KG1 (cell line): ENCODE measurements around the gene SMCHD1.
"Not testable (repeated sequence)": the region's sequence is repeated elsewhere in the genome, so short reads cannot be mapped to it uniquely, and the experiment has no call there.

Source experiments
- DNase-seq: peaks from one replicate; lab custom pipeline; 2025; lab: John Stamatoyannopoulos, UW

The SMCHD1 gene

DNA sequence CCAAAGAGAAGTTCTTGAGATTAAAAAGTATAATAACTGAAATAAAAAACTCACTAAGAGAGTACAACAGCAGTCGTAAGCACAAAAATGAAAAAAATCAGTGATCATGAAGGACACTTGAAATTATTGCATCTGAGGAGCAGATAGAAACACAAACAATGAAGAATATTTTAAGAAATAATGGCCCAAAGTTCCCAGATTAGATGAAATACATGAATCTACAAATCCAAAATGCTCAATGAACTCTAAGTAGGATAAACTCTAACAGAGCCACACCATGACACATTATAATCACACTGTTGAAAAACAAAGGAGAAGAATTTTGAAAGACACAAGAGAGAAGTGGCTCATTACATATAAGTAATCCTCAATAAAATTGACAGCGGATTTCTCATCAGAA lies 159.4 kb downstream of the SMCHD1 start:
- no peak for DNase-seq

DNA sequence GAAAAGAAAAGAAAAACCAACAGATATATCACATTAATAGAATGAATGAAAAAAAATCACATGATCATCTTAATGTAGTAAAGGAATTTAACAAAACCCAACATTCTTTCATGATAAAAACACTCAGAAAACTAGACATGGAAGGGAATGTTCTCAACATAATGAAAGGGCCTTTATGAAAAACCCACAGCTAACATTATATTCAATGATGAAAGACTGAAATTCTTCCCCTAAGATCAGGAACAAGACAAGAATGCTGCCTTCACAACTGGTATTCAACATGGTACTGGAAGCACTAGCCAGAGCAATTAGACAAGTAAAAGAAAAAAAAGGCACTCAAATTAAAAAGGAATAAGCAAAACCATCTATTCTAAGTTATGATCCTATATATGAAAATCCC lies 162.8 kb downstream of the SMCHD1 start:
- no peak for DNase-seq

DNA sequence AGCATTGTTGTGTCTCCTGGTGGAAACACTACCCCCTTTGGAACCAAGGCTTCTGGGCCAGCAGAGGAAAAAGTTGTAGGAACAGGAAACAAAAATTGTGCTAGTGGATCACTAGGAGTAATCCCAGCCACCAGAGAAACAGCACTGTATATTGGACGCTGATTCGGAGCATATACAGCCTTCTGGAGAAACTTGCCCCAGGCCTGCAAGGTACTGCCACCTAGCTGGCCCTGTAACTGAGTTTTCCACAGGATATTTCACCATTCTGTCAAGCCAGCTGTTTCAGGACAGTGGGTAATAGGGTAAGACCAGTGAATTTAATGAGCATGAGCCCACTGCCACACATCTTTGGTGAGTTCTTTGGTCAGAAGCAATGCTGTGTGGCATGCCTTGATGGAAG lies 166.2 kb downstream of the SMCHD1 start:
- no peak for DNase-seq

DNA sequence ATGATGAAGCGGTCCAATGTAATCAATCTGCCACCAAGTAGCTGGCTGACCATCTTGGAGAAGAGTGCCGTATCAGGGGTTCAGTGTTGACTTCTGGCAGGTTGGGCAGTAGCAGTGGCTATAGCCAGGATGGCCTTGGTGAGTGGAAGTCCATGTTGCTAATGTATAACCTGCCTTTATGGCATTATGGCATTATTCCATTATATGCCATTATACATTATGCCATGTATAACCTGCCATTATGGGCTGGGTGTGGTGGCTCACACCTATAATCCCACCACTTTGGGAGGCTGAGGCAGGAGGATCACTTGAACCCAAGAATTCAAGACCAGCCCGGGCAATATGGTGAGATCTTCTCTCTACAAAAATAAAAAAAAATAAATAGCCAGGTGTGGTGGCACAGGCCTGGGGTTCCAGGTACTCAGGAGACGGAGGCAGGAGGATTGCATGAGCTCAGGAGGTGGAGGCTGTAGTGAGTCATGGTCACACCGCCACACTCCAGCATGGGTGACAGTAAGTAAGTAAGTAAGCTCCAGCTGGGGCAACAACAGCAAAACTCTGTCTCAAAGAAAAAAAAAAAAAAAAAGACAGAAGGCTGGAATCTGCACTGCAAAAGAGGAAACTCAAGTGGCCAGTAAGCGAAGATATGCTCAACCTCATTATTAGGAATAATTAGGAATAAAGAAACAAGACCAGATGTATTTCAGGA lies 166.8 kb downstream of the SMCHD1 start:
- DNase-seq, result no peak

DNA sequence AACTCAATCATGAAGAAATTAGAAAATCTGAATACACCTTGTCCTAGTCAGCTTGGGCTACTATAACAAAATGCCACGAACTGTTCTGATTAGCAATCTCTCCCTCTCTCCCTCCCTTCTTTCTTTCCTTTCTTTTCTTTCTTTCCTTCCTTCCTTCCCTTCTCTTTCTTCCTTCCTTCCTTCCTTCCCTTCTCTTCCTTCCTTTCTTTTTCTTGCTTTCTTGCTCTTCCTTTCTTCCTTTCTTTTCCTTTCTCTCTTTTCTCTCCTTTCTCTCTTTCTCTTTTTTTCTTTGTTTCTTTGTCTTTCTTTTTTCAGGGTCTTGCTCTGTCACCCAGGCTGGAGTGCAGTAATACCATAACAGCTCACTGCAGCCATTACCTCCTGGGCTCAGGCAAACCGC lies 167.7 kb downstream of the SMCHD1 start:
- no peak for DNase-seq

DNA sequence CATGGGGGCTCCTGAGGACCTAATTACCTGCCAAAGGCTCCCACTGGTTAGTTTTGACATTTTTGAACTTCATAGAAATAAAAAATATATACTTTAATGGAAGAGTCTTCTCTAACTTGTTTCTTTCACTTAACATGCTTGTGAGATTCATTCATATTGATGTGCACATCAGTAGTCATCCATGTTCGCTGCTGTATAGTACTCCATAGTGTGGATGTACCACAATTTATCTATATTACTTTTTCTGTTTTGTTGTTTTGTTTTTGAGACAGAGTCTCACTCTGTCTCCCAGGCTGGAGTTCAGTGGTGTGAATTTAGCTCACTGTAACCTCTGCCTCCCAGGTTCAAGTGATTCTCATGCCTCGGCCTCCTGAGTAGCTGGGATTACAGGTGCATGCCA lies 168.4 kb downstream of the SMCHD1 start:
- no peak for DNase-seq

DNA sequence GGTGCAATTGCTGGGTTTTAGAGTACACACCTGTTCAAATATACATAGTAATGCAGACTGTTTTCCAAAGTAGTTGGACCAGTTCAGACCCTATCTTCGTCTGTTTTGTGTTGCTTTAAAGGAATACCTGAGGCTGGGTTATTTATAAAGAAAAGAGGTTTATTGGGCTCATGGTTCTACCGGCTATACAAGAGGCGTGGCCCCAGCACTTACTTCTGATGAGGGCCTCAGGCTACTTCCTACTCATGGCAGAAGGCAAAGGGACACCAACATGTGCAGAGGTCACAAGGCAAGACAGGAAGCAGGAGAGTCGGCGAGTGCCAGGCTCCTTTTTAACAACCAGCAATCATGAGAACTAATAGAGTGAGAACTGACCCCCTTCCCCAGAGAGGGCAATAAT lies 169.3 kb downstream of the SMCHD1 start:
- DNase-seq, result no peak

DNA sequence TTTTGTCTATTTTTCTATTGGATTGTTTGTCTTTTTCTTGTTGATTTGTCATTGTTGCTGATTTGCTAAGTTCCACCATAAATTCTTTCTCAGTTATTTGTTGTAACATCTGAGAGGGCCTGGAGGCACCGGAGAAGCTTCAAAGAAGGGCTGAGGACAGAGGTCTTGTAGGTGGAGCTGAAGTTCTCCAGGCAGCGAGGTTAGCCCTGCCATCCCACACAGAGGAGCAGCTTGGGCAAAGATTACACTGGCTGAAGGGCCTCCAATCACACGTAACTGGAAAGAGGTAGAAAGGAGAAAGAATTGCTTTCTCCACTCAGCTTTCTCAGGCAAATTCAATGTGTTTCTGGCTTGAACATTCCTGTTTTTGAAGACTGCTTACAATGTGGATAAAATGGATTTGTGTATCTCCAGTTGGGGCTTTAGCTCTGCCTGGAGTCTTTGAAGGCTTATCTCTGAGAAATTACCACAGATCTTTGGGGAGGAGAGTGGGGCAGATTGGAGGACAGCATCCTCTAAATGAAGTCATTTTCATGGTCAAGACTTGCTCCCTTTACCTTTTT lies 170.2 kb downstream of the SMCHD1 start:
- DNase-seq, result no peak

DNA sequence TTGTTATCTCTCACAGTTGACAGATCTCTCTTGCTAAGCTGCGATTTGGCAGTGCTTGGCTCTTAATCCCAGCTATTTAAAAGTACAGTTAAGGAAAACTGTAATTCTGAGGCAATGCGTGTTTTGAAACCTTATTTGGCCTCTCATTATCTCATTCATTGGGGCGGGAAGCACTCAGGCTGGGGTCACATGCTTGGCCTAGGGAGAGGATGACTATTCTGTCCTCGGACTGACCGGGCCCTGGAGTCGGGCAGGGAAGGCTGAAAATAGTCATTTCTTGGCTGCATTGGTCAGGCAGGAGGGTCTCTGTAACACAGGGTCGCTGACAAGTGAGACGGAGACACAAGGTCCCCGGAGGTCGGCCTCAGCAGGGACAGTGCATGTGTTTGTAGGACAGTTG lies 171.1 kb downstream of the SMCHD1 start:
- no peak for DNase-seq

DNA sequence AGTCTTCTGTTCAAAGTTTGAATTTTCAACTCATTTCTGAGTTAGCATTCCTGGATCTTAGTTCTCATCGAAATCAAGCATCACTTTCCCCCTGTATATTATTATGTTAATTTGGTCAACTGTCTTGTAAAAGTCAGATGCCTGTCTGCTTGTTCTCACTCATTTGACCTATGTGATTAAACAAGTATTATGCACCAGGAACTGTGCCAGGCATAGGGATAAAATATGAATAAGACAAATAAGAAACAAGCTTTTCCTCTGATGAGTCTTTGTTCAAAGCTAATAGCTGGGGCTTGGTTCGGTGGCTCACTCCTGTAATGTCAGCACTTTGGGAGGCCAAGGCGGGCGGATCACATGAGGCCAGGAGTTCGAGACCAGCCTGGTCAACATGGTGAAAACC lies 171.5 kb downstream of the SMCHD1 start:
- DNase-seq, result no peak

DNA sequence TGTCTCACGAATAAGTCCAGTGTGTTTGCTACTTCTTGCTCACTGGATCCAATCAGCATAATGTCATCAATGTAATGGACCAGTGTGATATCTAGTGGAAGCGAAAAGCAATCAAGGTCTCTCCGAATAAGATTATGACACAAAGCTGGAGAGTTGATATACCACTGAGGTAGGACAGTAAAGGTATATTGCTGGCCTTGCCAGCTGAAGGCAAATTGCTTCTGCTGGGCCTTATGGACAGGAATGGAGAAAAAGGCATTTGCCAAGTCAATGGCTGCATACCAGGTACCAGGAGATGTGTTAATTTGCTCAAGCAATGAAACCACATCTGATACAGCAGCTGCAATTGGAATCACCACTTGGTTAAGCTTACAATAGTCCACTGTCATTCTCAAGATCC lies 180.6 kb downstream of the SMCHD1 start:
- DNase-seq, result not testable (repeated sequence)

DNA sequence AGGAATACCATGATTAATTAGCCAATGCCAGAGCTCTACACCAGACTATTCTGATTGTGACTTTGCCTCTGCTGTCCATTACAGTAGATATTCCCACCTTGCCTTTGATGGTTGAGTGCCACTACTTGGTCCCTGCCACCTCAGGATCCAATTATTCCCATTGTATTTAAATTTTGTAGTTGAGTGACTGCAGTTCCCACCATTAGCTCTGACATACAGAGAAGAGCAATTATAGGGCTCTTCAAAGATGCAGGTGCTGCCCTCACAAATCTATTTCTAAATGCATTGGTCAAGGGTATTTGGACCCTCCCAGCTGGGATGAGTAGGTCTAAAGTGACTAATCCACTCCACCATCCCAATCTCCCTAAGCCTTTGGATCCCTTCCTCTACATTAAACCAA lies 181.8 kb downstream of the SMCHD1 start:
- not testable (repeated sequence) for DNase-seq

DNA sequence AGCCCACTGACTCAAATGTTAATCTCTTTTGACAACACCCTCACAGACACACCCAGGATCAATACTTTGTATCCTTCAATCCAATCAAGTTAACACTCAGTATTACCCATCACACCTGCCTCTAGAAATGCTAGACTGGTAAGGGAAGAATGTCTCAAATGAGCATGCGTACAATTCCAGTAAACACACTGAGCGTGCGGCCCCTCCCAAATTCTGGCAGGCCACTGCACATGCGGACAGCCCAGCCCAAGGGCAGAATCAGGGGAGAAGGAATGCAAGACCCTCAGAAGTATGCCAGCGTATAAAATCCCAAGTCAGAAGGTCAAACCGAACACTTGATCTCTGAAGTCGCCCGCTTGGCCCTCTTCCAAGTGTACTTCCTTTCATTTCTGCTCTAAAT lies 183.7 kb downstream of the SMCHD1 start:
- no peak for DNase-seq

DNA sequence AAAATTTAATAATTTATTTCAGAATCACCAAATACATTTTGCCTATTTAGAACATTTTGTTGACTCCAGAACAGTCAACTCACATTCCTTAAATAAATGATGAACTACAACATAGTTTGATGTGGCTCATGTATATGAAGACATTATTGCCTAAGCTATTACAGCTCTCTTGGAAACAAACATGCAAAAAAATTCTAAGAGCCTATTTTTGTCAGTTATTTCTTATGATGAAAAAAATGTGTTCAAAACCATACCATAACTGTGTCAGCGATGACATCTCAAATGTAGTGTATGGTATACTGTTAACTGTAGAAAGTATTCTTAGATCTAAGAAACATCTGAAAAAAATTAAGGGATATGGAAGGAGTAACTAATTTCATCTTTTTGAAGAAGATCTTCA lies 185.0 kb downstream of the SMCHD1 start:
- no peak for DNase-seq

DNA sequence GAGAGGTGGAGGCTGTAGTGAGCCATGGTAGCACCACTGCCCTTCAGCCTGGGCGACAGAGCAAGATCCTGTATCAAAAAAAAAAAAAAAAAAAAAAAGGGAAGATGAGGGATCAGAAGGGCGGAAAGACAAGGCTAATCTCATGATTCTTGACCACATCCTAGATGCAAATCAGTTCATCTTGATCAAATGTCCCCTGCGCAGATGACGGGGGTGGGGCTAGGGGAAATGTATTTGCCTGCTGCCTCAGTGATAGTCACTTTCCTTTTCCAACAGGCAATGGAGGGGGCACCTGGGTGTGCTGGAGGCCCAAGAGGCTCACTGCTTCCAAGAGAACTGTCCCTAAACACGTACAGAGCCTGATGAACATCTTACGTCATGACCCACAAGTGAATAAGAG lies 187.6 kb downstream of the SMCHD1 start:
- no peak for DNase-seq

DNA sequence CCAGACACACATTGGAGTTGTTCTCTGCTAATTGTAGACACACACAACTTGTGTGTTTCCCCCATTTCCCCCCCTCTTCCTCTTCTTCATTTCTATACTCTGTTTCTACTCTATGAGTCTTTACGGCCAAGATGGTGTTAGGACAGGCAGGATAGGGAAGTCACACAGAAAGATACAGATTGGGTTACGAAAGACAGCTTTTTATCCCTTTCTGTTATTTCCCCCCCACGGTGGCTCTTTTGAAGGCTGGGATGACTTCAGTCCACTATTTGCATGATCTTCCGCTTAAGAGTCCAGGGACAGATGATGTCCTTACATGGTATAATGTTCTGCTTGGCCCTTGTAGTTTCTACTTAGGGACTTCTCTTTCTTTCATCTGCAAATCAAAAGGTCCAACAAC lies 189.6 kb downstream of the SMCHD1 start:
- no peak for DNase-seq

DNA sequence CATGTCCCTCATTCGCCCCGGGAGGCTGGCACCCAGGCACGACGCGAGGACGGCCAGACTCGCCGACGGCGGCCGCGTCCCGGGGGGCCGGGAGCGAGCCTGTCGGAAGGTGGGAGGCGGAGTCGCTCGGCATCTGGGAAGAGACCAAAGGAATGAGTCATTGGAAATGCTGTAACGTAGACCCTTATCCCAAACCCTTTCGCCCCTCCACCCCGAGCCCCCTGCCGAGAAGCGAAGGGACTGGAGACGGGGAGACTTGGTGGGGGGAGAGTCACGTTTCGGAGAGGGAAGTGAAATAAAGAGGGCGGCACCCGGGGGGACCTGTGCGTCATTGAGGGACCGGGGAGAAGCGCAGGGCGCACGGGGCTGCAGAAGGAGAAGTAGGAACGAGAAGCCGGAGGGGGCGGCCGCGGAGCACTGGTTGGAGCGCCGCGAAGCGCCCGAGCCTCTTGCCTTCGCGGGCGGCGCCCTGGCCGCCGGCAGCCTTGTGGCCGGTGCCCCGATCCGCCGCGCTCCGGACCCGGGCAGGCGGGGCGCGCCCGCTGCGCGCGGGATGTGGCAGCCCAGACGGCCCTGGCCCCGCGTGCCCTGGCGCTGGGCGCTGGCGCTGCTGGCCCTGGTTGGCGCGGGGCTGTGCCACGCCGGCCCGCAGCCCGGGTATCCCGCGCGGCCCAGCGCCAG lies 191.2 kb downstream of the SMCHD1 start, which contains the start of gene EMILIN2:
Gene EMILIN2, plus strand, starts transcription at position 371 of the 681 bp plus-strand sequence. Its CDS starts 183 bp downstream, at position 554.
- DNase-seq, result no peak

DNA sequence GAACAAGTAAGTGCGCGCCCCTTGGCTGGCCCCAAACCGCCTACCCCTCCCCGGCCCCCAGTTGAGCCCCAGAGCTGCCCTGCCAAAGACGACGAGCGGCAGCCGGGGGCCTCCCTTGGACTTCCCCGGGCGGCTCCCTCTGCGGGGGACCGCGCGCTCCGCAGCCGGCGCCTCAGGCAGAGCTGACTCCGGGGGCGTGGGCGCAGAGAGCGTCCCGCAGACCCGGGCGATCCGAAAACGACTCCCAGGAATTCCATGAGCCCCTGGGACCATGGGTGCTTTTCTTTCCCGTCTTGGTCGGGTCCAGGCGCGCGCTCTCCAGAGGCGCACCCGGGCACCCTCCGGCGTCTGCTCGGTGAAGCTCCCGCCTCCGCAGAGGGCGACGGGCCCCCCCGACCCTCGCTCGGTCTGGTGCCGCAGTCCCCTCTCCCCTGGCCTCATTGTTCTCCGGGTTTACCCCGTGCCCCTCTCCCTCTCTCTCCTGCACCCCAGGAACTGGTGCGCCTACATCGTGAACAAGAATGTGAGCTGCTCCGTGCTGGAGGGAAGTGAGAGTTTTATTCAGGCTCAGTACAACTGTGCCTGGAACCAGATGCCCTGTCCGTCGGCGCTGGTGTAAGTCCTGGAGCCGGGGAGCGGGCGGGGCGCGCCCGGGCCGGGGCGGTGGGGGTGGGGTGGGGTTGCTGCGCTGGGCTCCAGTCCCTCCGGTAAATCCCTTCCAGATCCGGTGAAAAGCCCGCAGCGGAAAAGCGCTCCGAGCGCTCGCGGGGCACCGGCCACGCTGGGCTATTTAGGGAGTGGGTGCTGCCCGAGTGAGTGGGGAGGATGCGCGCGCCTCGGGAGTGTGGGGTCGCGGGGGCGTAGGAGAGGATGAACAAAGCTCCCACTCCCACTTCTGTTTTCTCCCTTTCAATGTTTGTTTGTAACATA lies 192.1 kb downstream of the SMCHD1 start:
- DNase-seq, result no peak

DNA sequence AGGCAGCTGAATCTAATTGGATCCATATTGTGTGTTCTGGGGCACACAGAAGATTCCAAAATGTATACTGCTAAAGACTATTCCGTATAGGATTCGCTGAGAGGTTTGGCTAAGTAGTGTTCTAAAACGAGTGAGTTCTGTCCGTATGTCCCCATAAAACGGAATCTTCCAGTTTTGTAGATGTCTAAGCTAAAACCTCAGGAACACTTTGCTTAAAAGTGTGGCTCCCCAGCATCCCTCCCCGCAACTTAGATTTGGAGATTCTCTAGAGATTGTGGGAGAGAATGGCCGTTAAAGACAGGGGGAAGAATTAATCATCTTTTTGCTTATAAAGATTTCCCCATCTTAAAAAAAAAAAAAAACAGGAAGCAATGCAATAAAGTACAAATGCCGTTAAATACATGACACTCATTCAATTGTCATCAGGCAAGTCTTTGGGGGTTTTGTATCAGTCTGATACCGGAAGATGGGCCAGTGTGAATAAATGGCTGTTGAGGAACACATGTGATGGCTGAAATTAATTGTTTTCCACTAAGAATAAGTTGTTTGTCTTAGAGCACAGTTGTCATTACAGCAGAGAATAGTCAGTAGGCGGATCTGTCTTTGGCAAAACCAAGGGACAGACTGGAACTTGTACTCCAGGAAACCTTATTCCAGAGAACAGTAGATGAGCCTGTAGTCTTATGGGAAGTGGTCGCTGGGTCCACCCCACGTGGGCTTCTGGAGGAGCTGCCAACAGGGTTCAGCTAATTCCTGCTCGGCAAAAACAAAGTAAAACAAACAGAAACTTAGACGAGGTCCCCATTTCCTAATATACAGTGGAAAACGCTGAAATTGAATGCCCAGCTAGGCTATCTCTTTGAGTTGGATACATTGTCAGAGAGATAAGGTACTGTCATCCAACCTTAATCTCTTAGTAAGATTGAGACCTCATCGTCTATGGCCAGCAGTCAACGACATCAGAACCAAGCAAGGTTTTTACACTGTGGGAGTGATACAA lies 193.0 kb downstream of the SMCHD1 start:
- no peak for DNase-seq

DNA sequence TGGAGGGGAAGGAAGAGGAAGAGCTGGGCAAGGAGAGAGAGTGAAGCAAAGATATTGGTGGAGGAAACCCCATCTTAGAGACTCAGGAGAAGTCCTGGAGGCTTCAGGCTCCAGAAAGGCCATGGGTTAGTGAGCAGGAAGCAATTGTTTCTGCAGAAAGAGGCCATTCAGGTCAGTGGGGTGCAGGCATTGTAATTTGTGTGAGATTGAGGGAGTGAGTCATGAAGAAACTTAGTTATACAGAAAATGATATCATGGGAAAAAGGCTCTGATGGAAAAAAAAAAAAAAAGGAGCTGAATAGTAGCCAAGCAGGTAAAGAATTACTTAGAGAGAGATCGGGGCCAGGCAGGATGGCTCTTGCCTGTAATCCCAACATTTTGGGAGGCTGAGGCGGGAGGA lies 195.3 kb downstream of the SMCHD1 start:
- DNase-seq, result no peak

DNA sequence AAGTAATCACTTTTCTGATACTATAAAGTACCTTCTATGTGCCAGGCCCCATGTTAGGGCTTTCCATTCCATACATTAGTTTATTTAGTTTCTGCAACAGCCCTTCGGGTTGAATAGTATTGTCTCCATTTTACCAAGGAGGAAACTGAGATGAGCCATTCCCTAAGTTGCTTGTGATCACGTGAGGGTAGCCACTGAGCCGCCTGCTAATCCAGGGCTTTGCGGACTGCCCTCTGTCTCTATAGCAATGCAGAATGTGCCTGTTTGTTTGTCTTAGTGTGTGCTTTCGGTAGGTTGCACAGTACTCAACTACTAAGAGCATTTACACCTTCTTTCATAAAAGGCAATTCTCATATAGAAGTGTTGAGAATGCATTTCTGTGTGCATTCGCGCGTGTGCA lies 196.2 kb downstream of the SMCHD1 start:
- DNase-seq, result no peak
